Measurements from ENCODE around the gene TOGARAM2.

- TF ChIP-seq CTCF (conservative IDR thresholded peaks at IDR 0.05): no peak
- no peak for TF ChIP-seq ZFX (IDR thresholded peaks at IDR 0.05)
These were observed 28.9 kb downstream of the TOGARAM2 start for GRCh38 chr2:29009711-29010677.
